SHP77 (cell line): ENCODE measurements around the gene POU3F3.

ENCODE experiments used
- DNase-seq, 2 experiments: peaks; one replicate each; lab custom pipeline; 2025; lab: John Stamatoyannopoulos, UW

The POU3F3 gene

DNA sequence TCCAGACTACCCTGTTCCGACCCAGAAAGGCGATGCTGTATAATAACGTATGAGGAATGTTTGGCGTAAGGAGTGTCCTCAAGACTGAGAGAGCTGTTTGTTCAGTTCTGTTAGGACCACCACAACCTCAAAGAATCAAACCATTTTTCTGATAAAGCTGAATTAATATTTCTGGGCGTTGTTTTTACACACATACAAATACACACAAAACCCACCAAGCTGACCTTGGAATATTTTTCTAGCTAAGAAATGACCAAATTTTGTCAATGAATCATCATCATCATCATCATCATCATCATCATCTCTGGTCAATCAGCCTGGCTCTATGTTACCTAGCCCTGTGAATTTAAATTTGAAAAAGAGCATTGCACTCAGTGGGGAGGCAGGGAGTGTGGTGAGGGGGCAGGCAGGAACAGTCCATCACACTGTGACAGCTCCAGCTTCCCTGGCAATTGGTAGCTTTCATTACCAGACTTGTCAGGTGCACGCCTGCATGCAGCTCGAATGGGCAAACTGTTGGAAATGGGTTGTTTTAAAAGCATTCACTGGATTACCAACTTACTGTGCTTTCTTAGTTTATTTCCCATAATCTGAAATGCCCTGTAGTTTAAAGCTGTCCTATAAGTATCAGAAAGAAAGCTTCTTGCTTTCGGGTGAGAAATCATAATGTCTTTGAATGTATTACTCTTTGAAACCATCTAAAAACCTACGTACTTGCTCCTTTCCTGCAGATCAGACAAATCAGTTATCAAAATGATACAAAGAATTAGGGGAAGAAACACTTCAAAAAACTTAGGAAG, 6.9 kb upstream of the POU3F3 start:
- no peak for DNase-seq

- DNase-seq, result no peak
Observed at GRCh38 chr2:104847586-104848160, 6.2 kb upstream of the POU3F3 start.

GRCh38 chr2:104848526-104848925, 5.4 kb upstream of the POU3F3 start:
- DNase-seq, result no peak

- DNase-seq, result no peak
Observed at GRCh38 chr2:104849101-104849500, 4.8 kb upstream of the POU3F3 start.

DNA sequence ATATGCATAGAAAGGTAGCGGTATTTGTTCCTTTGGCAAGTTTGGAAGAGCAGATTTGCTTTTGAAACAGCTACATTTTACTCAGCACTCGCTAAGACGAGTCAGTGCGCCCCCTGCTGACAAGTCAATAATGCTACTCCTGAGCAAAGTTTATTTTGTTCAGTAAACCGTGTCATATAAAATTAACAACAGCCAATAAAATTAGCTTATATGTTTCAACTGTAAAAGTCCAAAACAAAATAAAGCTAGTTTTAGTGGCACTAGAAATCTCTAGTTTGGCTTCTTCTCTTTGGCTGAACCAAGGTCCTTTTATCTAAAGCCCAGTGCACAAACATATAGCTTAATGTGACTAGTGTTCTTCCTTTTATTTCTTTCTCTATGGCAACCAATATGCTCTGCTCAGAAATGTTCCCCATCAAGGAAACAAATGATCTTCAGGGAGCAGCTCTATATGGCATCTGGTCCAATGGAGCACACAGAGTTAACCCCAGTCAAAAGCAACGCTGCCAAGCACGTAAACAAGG, 4.2 kb upstream of the POU3F3 start:
- peak in 1 of 2 experiments; percentile 49 for DNase-seq

DNA sequence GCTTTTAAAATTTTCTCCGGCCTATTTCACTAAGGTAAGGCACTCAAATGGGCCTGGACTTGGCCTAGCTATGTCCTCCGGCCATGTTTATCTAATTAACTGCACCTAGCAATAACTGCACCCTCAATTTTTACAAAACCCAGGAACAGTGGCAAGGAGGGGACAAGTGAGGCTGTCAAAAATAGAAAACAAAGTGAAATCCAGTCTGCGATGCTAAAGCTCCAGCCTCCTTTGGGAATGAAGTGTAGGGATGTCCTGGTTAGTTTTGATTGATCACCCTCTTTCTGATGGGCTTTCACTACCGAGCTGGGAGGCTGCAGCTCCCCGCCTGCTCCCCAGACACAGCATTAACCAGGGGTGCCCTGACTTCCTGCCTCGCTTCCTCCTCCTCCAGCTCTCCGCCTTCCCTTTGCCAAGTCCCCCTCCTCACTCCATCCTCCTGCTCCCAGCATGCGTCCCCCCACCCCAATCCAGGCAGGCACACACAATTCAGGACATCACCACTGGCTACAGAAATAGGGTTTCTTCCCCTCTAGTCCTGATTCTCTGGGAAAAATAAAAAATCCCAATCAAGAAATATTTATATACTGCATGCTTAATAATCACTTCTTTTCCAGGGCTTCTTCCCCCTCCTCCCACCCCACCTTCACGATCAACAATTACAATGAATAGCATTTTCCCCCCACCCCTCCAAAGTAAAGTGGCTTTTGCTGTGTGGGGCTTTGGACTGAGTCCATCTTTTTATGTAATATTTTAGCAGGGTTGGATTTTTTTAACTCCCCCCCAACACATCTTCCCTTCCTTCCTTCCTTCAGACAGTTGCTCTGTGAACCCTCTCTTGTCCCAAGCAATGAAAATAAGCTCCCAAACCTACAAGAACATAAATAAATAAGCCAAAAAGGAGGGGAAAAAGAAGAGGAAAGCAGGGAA, 3.3 kb upstream of the POU3F3 start:
- no peak for DNase-seq

- no peak for DNase-seq
Observed at GRCh38 chr2:104851291-104852089, 2.4 kb upstream of the POU3F3 start.

- DNase-seq, result no peak
Observed at GRCh38 chr2:104852090-104852666, 1.7 kb upstream of the POU3F3 start.

GRCh38 chr2:104854498-104855220, 744 bp downstream of the POU3F3 start:
- DNase-seq, result no peak

GRCh38 chr2:104855221-104856085, 1.5 kb downstream of the POU3F3 start:
- no peak for DNase-seq

GRCh38 chr2:104856086-104856972, 2.4 kb downstream of the POU3F3 start:
- no peak for DNase-seq

DNA sequence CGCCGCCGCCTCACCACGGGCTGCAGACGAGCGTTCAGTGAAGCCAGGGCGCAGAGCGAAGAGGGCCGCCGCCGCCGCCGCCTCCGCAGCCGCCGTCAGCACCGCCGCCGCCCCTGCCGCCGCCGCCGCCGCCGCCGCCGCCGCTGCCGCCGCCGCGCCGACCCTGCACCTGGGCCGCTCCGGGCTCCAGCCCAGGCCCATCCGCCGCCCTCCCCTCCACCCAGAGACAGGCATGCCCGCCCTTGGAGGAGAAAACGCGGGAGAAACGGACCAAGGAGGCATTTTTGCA, 3.0 kb downstream of the POU3F3 start:
- no peak for DNase-seq

DNA sequence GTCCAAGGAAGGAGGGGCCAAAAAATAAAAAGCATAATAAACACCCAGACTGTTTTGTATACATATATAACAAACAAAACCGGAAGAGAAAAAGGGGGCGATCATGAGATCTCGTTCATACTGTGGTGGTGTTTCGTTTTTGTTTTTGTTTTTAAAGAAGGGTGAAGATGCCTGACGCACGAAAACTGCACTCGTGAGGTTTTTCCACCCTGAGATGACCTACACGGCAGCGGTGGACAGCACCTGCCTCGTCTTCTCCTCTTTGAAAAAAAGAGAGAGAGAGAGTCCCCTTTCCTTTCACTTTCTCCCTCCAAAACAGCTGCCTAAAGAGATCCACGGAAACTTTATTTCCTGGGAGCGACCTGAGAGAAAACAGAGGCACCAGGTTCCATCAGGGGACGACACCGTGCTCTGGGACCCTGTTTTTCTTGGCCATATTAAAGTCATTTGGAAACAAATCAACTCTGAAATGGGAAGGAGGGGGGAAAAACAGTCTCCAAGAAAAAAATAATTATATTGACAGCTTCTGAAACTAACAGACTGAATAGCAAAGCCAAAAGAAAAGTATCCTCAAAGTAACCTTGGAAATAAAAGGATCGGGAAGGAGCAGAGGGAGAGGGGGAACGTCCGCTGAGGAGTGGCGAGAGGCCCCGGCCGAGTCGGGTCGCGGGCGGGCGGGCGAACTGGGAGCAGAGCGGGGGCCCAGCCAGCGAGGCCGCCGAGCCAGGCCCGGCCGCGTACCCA, 3.5 kb downstream of the POU3F3 start:
- DNase-seq, result no peak

GRCh38 chr2:104858006-104858978, 4.4 kb downstream of the POU3F3 start:
- no peak for DNase-seq

DNA sequence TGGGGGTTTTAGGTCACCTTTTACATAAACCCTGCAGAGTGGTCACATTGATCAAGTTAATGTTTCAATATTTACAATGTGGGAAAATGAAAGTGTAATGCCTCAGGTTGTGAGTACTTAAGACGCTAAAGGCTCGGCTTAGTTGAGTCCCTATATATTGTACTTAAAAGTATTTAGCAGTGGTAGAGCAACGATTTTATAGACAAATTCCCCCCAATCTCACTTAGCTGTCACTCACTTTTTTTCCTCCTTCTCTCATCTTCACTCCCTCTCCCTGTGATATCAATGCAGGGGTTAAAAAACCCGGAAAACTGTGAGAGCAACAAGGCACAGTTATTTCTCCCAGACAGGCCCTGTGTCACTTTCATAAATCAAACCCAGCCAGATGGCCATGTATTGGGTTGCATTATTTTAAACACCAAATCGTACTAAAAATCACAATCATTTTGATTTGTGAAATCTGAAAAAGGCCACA, 5.4 kb downstream of the POU3F3 start:
- no peak for DNase-seq

- no peak for DNase-seq
Observed at GRCh38 chr2:104859766-104860450, 6.0 kb downstream of the POU3F3 start.
